Panc1 (cell line): Measurements from ENCODE around the gene PLXNC1. TPM values are rescaled to one million over a fixed set of nuclear protein-coding genes. Genes with fewer than 3 reads are reported as not detected.

ENCODE experiments used
- ATAC-seq: fragments of 200-7000 bp; cut with Tn5 transposase; 2 replicates; pipeline ENCODE4 v1.9.1; 2020; ENCODE audit warnings: mild to moderate bottlenecking, moderate library complexity
- BruUV-seq: library from RNA; stranded (reverse); fragments of 400-500 nt; replicated peaks from 2 replicates; lab custom pipeline; 2021; lab: Mats Ljungman, UMichigan
- CTCF ChIA-PET: fragments of 300-600 bp; sonication (Branson Sonifier 250); formaldehyde crosslinking; loops from one replicate; lab custom pipeline; 2022; ENCODE audit warnings: antibody characterized with exemption; lab: Charles Lee
- POLR2A ChIA-PET: fragments of 300-600 bp; sonication (Branson Sonifier 250); formaldehyde crosslinking; loops from one replicate; lab custom pipeline; 2022; ENCODE audit warnings: antibody characterized with exemption; lab: Charles Lee
- DNase-seq: peaks from one replicate; pipeline ENCODE4 v3.0.0-alpha.2; 2010; ENCODE audit warnings: low read depth, low spot score
- H3K27ac ChIP-seq: 2 replicates; pipeline ENCODE4 v1.5.1; 2011; ENCODE audit warnings: mild to moderate bottlenecking, low read length, inconsistent platforms
- H3K27me3 ChIP-seq: fragments of 200-500 bp; sonication (Bioruptor generic); 2 replicates; pipeline ENCODE4 v1.6.0; 2014; ENCODE audit warnings: low read length, inconsistent platforms; ENCODE audit not compliant: control insufficient read depth, insufficient read depth
- H3K36me3 ChIP-seq: fragments of 200-500 bp; sonication (Bioruptor generic); 2 replicates; pipeline ENCODE4 v1.5.1; 2014; ENCODE audit warnings: inconsistent platforms, mild to moderate bottlenecking, low read length, moderate library complexity; ENCODE audit not compliant: control insufficient read depth, insufficient read depth
- H3K4me1 ChIP-seq: 2 replicates; pipeline ENCODE4 v1.5.1; 2011; ENCODE audit warnings: inconsistent platforms, mild to moderate bottlenecking, low read length, moderate library complexity; ENCODE audit not compliant: control insufficient read depth, insufficient read depth
- H3K4me3 ChIP-seq, 2 experiments: 2 replicates each; pipeline ENCODE4 v1.5.1; 2011 to 2012; ENCODE audit warnings: low read depth in 2 of 2, low read length in 2 of 2, mild to moderate bottlenecking in 2 of 2, inconsistent platforms in 1 of 2, moderate library complexity in 1 of 2
- H3K9me3 ChIP-seq: fragments of 200-500 bp; sonication (Bioruptor generic); 2 replicates; pipeline ENCODE4 v1.5.1; 2014; ENCODE audit warnings: low read depth, mild to moderate bottlenecking, inconsistent platforms, low read length, moderate library complexity; ENCODE audit not compliant: control insufficient read depth, insufficient read depth
- POLR2AphosphoS5 ChIP-seq: IDR thresholded peaks from 2 replicates; pipeline ENCODE4 v1.6.1; 2012; ENCODE audit warnings: mild to moderate bottlenecking, low read depth, low read length, moderate library complexity
- SIN3A ChIP-seq: IDR thresholded peaks from 2 replicates; pipeline ENCODE4 v1.6.1; 2012; ENCODE audit warnings: low read depth, mild to moderate bottlenecking, low read length, moderate library complexity, borderline replicate concordance; ENCODE audit not compliant: insufficient read depth
- TCF7L2 ChIP-seq: IDR thresholded peaks from 2 replicates; pipeline ENCODE4 v1.6.1; 2011; ENCODE audit warnings: mild to moderate bottlenecking, low read depth, low read length, inconsistent platforms
- in situ Hi-C: cut with HindIII; loops from 2 replicates; pipeline ENCODE4 v1.10.0; 2016; ENCODE audit warnings: low sequenced_read_pairs, low pct_unique_long_range_greater_than_20kb
- intact Hi-C: fragments of 100-400 bp; cut with micrococcal nuclease; formaldehyde crosslinking; loops from one replicate; pipeline ENCODE4 v1.10.0; 2022; ENCODE audit not compliant: unreplicated experiment
- total RNA-seq: library from RNA; stranded (reverse); gene quantifications from one replicate; pipeline ENCODE4 v1.2.1, GENCODE V29; 2021; ENCODE audit not compliant: unreplicated experiment
- TF ChIP-seq, protein P1 (sequence below): fragments of 450-650 bp; IDR thresholded peaks from 2 replicates; pipeline ENCODE4 v1.5.1; 2017; ENCODE audit warnings: mild to moderate bottlenecking
- TF ChIP-seq, protein P2 (sequence below), 2 experiments: IDR thresholded peaks; 2 replicates each; pipeline ENCODE4 v1.6.1; 2011 to 2012; ENCODE audit warnings: low read depth in 2 of 2, control low read depth in 1 of 2, low read length in 1 of 2, mild to moderate bottlenecking in 1 of 2, moderate library complexity in 1 of 2; ENCODE audit not compliant: insufficient read depth in 1 of 2

Gene PLXNC1
- total RNA-seq, 1 experiment from 2014 or later, result 0.57 TPM

DNA sequence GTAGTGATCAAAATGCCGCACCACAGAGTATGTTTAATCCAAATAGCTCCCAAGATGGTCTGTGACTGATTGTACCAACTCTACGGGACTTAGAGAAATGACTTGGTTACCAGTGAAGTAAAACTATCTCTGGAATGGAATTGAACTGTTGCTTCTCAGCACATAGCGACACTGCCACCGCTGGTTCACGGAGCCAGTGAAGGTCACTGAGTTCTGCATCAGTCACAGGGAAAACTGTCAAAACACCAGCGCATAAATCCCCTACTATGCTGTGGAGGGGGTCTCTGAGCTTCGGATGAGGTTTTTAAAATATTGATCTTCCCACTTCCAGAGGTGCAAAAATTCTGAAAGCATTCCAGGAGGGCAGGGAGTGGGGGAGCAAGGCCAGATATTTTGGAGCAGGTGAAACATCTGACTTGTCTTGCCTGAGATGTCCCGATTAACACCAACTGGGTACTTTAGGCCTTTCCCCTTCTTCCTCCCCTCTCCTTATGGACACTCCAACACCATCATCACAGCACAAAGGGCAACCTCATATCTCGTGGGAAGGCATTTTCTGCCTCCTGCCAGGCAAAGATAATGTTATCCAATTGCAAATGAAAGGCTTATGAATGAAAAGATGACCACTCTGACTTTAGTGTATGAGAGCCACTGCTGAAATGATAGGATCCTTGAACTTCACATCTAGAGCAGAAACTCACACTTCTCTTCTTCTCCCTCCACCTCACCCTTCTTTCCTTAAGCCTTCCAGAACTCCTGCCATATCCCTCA, 2.0 kb upstream of the PLXNC1 start:
- ATAC-seq (no peak), DNase-seq (no peak)
- peaks cover 33% of the 10 kb centered on the region for H3K27me3 ChIP-seq
- H3K27ac ChIP-seq, result no peak overlapping the region
- no peaks in the 10 kb centered on the region for H3K9me3 ChIP-seq
- intact Hi-C loops, result no loop called here
- TF ChIP-seq, protein P1, sequence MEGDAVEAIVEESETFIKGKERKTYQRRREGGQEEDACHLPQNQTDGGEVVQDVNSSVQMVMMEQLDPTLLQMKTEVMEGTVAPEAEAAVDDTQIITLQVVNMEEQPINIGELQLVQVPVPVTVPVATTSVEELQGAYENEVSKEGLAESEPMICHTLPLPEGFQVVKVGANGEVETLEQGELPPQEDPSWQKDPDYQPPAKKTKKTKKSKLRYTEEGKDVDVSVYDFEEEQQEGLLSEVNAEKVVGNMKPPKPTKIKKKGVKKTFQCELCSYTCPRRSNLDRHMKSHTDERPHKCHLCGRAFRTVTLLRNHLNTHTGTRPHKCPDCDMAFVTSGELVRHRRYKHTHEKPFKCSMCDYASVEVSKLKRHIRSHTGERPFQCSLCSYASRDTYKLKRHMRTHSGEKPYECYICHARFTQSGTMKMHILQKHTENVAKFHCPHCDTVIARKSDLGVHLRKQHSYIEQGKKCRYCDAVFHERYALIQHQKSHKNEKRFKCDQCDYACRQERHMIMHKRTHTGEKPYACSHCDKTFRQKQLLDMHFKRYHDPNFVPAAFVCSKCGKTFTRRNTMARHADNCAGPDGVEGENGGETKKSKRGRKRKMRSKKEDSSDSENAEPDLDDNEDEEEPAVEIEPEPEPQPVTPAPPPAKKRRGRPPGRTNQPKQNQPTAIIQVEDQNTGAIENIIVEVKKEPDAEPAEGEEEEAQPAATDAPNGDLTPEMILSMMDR, result no peak
- TF ChIP-seq SIN3A (no peak), POLR2AphosphoS5 (no peak), TCF7L2 (no peak)
- TF ChIP-seq, protein P2, sequence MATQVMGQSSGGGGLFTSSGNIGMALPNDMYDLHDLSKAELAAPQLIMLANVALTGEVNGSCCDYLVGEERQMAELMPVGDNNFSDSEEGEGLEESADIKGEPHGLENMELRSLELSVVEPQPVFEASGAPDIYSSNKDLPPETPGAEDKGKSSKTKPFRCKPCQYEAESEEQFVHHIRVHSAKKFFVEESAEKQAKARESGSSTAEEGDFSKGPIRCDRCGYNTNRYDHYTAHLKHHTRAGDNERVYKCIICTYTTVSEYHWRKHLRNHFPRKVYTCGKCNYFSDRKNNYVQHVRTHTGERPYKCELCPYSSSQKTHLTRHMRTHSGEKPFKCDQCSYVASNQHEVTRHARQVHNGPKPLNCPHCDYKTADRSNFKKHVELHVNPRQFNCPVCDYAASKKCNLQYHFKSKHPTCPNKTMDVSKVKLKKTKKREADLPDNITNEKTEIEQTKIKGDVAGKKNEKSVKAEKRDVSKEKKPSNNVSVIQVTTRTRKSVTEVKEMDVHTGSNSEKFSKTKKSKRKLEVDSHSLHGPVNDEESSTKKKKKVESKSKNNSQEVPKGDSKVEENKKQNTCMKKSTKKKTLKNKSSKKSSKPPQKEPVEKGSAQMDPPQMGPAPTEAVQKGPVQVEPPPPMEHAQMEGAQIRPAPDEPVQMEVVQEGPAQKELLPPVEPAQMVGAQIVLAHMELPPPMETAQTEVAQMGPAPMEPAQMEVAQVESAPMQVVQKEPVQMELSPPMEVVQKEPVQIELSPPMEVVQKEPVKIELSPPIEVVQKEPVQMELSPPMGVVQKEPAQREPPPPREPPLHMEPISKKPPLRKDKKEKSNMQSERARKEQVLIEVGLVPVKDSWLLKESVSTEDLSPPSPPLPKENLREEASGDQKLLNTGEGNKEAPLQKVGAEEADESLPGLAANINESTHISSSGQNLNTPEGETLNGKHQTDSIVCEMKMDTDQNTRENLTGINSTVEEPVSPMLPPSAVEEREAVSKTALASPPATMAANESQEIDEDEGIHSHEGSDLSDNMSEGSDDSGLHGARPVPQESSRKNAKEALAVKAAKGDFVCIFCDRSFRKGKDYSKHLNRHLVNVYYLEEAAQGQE (IDR thresholded peaks at IDR 0.05; ENCODE audit: insufficient read depth in 1 of 2, low read depth in 2 of 2, low read length in 1 of 2), result no peak
- H3K4me1 ChIP-seq, result no peaks in the 10 kb centered on the region; the same call in 1 of the 2 replicates
- CTCF ChIA-PET, result no interaction called here
- no peaks in the 10 kb centered on the region; the same call in 1 of the 2 replicates for H3K36me3 ChIP-seq
- no TSS peak for BruUV-seq
- H3K4me3 ChIP-seq, result no peak overlapping the region
- POLR2A ChIA-PET, result interaction anchor here (0.6 kb wide), 1 partner anchor 1238 kb away, joined by 7 read pairs; no protein-coding TSS in a partner anchor
- in situ Hi-C loops, result no loop called here

DNA sequence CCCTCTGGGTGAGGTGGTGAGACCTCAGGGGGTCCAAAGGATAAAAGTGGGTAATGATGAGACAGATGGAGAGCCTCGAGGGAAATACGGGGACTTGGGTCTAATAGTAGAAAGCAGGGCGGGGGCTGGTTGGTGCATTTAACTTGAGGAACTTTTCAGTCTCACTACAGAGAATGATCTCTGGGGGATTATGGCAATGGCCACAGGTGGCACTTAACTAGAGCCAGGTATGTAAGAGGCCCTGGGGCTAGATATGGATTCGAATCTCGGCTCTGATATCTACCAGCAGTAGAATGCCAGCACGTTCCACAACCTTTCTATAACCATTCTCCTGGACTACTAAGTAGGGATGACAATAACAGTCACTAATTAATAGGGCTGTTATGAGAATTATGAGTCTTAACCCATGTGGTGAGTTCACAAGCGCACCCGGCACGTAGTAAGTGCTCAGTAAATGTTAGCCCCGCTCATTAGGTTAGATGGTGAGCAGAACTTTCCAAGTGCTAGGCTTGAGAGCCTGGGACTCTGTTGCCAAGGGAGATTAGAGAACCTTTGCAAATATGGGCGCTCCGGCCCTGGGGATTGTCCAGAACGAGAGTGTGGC, 888 bp upstream of the PLXNC1 start:
- Histone ChIP-seq H3K27me3 (peaks cover 34% of the 10 kb centered on the region), H3K27ac (no peak overlapping the region), H3K4me3 (peak overlapping the region; percentile 34 to 42), H3K4me1 (no peaks in the 10 kb centered on the region), H3K9me3 (no peaks in the 10 kb centered on the region), H3K36me3 (no peaks in the 10 kb centered on the region; the same call in 1 of the 2 replicates)
- ChIA-PET POLR2A (no interaction called here), CTCF (interaction anchor here (0.7 kb wide), 1 partner anchor 1392 kb away, joined by 9 read pairs; no protein-coding TSS in a partner anchor)
- DNase-seq (no peak), ATAC-seq (no peak)
- intact Hi-C loops, result no loop called here
- TF ChIP-seq POLR2AphosphoS5 (no peak), SIN3A (no peak), TCF7L2 (no peak)
- TF ChIP-seq, protein P2 (IDR thresholded peaks at IDR 0.05; ENCODE audit: insufficient read depth in 1 of 2, low read depth in 2 of 2, low read length in 1 of 2), result no peak
- TF ChIP-seq, protein P1, result no peak
- no TSS peak for BruUV-seq
- in situ Hi-C loops, result no loop called here
